Stimulated activated CD8-positive, alpha-beta memory T cell treated with anti-CD3 and anti-CD28 coated beads, Interleukin-4, amount 100 ng/mL, for 48 hours (primary cell): ENCODE data around the gene MAB21L3.

Source experiments
- DNase-seq: peaks from one replicate; pipeline ENCODE4 v3.0.0-alpha.2; 2020

MAB21L3 gene

DNA sequence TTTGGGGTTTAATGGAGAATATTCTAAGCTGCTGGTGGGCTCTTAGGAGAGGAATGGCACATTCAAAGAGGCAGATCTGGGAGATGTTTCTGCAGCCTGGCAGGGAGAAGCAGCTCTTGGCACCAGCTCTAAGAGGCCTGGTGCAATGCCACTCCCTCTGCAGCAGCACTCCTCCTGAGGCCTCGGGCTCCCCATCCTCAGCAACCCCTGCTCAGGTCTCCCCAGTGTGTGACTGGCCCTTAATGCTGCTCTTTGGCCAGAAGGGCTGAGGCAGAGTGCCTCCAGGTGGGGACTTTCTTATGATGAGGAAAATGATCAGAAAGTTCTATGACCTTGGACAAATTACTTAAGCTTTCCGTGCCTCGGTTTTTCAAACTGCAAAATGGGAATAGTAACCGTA lies 55.5 kb downstream of the MAB21L3 start:
- no peak for DNase-seq

DNA sequence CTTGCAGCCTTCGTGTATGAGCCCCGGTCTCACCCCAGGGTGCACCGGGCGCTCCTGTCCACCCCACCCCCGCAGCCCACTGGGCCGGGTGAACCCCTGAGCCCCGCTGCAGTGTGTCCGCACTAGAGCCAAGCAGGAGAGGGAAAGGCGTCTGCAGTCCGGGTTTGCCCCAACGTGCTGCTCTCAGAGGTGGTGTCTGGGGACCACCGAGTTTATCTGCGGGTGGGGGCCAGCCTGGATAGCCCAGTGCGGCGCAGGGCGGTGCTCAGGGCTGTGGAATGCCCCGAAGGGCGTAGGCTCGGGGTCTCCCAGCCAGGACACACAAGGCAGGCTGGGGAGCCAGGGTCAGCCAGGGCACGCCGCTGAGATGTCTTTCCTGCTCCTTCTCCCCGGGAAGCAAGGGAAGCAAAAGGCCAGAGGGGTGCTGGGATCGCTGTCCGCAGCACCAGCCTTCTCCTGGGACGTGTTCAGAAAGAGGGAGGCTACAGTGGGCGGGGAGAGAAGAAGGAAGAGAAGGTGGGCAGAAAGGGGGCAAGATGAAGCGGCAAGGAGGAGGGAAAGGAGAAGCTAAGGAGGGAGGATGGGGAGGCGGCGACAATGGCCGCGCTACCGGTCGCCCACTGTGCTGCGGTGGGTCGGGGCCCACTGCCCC lies 56.6 kb downstream of the MAB21L3 start:
- DNase-seq, result no peak

DNA sequence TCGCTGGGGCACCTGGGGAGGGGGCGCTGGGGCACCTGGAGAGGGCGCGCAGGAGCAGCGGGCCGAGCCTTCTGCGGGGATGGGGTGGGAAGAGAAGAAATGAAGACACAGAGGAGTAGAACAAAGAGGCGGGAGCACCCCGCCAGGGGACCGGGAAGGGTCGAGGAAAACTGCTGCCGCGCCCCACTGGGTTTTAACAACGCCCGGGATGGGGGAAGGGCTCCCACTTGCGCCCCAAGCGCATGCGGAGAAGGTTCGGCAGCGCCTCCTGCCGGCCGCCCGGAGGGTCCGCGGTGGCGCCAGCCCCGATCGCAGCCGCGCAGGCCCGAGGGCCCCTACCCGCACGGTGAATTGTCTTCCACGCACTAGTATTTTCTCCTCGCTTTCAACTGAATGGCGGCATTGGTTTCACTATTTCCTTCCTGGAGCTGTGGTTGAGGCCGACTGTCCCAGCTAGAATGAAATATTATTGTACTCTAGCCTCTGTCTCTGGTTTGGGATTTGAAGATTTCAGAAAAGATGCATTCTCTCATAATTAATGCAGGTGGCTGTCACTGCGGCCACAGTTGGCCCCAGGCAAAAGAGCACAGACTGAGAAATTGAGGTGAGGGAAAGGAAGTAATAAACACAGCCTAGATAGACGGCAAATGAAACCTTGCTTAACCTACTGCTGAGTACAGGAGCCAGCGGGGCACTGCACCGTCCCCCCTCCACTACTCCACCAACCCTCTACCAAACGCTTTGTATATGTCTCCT lies 57.3 kb downstream of the MAB21L3 start:
- peak; percentile 90 for DNase-seq

DNA sequence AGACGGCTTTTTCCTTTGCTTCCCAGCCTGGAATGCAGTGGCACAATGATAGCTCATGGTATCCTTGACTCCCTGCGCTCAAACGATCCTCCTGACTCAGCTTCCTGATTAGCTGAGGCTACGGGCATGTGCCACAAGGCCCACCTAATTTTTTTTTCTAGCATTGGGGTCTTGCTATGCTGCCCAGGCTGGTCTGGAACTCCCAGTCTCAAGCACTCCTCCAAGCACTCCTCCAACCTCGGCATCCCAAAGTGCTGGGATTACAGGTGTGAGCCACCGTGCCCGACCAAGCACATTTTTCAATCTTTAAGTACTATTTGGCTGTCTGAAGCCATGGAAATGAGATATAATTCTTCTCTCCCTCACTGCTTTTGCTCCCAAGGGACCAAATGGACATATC lies 58.7 kb downstream of the MAB21L3 start:
- no peak for DNase-seq

DNA sequence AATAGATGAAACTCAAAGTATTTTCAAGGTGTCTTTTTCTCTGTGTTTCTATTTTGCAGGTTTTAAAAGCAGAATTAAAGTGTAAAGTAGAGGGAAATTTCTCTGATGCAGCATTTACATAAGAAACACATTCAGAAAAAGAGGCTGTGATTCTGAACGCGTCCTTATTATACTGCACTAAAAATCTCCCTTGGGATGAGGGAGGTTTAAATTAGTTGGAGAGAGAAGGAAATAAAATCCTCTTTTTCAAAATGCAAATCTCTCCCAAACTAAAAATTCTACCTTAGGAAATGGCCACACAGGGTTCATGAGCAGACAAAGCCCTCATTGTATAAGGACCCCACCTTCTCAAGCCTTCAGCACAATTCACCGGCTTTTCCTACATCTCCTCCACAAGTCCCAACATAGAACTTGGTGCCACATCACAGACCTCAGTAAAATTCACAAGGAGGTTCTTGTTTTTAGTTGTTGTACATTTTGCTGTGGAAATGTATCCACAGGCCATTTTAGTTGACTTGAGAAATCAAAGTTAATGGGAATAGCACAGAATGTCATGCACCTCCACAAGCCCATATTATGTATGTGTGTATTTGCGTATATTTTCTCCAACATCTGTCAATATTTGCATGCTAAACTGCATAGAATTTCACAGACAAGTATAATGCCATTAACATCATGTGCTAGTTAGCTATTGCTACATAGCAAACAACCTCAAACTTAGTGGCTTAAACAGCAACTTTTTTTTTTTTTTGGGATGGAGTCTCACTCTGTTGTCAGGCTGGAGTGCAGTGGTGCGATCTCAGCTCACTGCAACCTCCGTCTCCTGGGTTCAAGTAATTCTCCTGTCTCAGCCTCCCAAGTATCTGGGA lies 59.8 kb downstream of the MAB21L3 start:
- DNase-seq, result no peak

DNA sequence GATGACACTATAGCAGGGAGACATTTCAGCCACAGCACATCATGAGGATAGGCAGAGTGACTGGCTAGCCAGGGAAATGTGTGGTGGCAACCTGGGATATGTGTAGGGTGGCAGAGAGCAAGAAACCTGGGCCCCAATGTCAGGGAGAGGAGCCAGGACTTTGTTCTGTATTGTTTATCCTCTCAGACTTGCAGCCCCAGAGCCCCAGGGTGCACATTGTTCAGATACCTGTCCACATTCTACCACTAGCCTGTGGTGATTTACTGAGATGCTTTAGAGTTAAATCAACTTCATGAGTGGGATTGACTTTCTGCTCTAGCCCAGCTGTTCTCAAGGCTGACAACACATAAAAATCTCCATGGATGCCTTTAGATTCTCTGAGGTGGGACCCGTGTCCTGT lies 61.5 kb downstream of the MAB21L3 start:
- no peak for DNase-seq

DNA sequence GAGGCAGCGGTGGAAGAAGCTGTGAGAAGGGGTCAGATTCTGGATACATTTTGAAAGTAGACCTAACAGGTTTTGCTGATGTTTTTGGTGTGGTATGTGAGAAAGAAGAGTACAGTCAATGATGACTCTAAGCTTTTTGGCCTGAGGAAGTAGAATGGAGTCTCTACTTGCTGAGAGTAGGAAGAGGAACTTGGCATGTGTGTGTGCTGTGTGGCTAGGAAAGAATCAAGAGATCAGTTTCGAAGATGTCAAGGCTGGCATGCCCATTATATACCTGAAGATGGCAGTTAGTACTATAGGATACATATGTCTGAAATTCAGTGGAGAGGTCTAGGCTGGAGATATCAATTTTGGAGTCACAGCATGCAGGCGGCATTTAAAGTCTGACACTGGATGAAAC lies 64.4 kb downstream of the MAB21L3 start:
- no peak for DNase-seq

DNA sequence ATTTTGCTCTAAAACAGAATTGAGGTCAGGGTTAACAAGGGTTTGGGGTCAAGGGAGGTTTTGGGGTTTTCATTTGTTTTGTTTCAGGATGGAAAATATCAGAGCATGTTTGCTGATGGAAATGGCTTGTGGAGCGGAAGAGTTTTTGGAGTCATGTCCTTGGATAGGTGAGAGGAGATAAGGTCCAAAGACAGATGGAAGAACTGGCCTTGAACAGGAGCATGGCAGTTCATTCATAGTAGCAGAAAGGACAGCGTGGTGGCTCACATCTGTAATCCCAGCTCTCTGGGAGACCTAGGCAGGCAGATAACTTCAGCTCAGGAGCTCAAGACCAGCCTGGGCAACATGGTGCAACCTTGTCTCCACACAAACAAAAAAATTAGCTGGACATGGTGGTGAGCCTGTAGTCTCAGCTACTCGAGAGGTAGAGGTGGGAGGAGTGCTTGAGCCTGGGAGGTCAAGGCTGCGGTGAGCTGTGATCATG lies 65.1 kb downstream of the MAB21L3 start:
- no peak for DNase-seq

DNA sequence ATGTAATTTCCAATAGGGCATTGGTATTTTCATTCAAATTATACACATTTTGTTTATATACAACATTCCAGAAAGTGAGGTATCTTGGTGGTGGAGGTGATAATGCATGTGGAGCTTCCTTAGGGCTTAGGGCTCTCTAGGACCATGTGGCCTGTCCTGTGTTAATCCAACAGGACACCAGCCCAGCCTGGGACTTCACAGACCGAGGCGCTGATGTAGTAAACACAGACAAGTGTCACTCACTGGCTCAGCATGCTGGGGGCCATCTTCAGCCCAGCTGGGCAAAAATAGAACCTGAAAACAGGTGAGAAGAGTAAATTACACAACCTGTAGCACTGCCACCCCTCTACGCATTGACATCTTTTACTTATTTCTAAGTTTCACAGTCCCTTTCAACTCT lies 66.7 kb downstream of the MAB21L3 start:
- DNase-seq, result no peak

DNA sequence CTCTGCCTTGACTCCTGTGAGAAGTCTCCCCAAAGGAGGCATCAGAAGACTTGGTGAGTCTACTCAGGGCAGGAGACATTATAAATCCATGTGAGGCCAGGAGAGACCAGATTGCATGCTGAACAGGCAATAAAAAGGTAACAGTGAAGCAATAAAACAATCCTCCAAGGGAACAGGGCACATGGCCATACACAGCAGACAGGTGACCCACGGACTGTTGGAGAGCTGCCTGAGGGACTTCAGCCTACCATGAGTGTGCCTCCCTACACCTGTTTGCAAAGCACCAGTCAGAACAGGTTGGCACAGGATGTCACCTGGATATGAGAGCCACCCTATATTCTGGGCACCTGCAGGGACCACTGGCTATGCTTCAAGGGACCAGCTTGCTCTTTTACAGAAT lies 67.6 kb downstream of the MAB21L3 start:
- no peak for DNase-seq

DNA sequence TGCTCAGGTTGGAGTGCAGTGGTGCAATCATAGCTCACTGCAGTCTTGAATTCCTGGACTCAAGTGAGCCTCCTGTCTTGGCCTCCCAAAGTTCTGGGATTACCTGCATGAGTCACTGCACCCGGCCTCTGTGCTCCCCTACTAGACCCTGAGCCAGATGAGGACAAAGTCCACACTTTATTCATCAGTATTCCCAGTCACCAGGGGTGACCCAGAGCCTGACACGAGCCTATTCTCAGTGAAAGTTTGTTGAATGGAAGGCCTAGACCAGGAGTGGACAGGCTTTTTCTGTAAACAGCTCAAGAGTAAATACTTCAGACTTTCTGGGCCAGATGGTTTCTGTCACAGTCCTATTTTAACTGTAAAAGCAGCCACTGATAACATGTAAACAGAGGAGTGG lies 68.2 kb downstream of the MAB21L3 start:
- DNase-seq, result no peak

DNA sequence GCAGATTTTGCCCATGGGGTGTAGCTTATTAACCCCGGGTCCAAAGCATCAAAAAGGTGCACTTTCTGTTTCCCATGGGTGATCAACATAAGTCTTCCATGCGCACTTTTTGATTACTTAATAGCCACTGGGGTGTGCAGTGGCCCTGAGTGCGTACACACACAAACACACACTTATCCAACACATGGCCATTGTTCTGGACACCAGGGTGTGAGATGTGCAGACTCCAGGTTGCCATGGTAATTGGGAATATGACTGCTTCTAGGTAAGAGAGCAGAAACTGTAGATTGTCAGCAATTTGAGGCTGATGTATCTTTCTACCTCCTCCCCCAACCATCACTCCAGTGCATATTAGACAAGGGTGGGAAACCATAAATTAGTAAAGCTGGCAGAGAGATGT lies 68.8 kb downstream of the MAB21L3 start:
- DNase-seq, result no peak

DNA sequence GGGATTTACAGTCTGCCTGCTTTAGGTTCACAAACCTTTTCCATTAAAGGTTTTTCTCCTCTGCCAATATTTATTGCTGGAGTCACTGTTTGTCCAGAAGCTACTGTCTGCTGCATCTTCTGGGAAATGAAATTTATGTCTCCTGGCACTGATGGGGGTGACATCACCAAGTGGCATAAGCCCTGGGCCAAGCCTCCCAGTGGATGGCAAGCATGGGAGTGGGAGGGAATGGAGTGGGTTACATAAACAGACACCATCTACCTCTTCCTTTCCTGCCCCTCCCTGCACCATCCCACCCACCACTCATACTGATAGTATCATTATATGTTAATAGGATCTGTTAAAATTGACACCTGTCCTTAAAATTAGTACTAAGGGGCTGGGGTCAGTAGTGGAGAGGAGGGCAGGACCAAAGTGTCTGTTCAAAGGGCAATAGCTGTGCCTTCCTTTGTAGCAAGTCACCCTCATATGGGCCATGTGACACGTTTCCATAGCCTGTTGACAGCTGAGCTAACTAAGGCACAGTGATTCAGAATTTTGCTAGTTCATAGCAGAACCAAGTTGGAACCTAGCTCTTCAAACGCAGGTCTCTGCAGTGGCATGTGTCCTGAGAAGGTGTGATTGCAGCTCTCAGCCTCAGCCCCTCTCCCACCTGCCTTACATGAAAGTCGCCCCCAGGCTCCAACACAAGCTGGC lies 71.0 kb downstream of the MAB21L3 start:
- DNase-seq, result no peak
